HG03135 (cell line): ENCODE data around the gene CLDN11.

Experiments
- ATAC-seq: cut with Tn5 transposase; IDR thresholded peaks from one replicate; pipeline ENCODE4 v1.9.1; 2021; ENCODE audit warnings: mild to moderate bottlenecking, moderate library complexity; ENCODE audit not compliant: unreplicated experiment

Gene CLDN11

GRCh38 chr3:170426240-170426797, 7.7 kb downstream of the CLDN11 start:
- ATAC-seq: no peak

DNA sequence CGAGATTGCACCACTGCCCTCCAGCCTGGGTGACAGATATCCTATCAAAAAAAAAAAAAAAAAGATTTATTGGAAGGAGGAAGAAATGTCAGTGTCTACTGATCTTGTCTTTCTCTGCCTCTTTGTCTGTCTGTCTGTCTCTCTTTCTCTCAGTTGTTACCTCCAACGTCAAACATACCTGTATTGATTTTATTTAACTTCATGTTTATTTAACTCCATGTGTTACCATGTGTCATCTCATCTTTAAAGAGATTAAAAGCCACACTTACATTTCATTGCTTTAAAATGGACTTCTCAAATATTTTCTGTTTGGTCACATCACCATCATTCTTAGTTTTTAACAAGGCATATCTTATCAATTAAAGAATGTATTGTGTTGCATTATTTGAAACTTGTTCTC, 9.4 kb downstream of the CLDN11 start:
- ATAC-seq: no peak

- no peak for ATAC-seq
Measured at GRCh38 chr3:170429050-170429449, 10.4 kb downstream of the CLDN11 start.

GRCh38 chr3:170431054-170431453, 12.4 kb downstream of the CLDN11 start:
- no peak for ATAC-seq

- ATAC-seq: no peak
Measured at GRCh38 chr3:170432416-170432815, 13.7 kb downstream of the CLDN11 start.

DNA sequence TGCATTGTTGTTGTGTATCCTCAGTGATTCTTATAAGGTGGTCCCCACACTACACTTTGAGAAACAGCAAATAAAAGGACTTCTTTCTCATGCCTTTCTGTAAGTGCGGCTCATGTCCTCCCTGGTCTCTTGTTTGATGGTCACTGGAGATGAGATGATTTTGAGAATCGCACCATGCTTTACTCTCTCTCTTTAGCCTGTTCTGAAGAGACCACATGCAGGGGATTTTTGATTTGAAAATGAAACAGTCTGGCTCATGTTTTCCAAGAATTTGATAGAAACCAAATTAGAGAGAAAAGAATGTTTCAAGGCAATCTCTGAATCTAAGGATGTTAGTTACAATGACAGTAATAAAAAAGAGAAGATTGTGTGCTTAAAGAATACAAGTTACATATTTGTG, 18.0 kb downstream of the CLDN11 start:
- no peak for ATAC-seq

- no peak for ATAC-seq
Measured at GRCh38 chr3:170437176-170437575, 18.5 kb downstream of the CLDN11 start.

- ATAC-seq: no peak
Measured at GRCh38 chr3:170437696-170438407, 19.2 kb downstream of the CLDN11 start.

DNA sequence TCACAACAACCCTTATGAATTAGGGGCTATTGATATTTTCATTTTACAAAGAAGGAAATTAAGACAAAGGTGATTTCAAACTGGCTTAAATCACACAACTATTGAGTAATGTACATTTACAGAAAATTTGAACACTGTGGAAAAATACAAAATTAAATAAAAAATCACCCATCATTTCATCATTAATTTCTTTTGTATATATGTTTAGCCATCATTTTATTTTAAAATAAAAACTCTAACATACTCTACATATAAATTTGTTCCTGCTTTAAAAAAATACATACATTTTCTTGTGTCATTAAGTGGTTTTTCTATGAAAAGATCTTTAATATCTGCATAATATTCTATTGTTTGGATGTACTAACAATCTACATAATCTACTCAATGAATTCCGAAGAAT, 20.2 kb downstream of the CLDN11 start:
- no peak for ATAC-seq

DNA sequence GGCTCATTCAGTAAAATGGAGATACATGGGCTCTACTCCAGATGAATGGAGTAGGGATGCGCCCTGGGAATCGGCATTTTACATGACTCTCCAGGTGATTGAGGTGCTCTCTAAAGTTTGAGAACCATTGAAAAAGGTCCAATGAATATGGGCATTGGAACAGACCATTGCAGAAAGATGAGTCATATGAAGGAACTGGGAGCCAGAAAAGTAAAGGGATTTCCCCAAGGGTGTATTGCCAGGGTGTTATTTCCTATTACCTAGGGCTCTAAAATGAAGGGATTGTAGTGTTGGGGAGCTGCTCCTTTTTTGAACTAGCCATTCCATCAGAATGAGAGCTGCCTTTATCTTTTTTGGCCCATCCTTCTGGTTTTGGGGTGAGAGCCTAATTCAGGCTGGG, 21.7 kb downstream of the CLDN11 start:
- ATAC-seq: no peak

DNA sequence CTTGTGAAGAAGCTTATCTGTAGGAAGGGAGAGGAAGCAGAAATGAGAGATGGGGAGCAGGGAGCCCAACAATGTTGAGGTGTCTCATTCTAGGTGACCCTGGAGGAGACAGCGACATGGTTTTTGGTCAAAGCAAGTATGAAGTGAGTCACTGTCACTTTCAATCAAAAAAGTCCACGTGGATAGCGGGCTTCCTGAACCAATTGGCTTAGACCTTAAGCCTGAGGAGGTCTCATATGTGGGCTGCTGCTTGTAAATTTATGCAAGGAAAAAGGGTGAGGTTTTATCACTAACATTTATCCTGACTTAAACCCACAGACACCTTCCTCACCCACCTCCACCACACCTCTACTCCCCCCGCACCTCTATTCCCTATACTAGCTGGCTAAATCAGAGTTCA, 22.7 kb downstream of the CLDN11 start:
- no peak for ATAC-seq

DNA sequence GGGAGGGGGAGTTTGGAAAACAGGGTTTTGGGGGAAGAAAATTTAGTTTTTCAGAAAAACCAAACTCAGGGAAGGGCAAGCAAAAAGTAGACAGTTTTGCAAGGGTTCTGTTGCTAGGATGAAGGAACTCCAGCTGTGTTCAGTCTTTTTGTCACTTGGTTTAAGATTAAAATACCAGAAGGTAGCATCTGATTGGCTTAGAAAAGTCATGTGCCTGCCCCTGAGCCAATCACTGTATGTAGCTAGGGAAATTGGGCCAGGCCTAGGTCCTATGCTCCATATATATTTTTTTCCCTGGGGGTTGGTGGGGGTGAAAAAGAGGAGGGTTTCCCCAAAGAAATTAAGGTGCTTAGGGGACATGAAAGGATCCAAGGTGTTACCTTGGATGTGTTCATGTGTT, 24.3 kb downstream of the CLDN11 start:
- no peak for ATAC-seq

DNA sequence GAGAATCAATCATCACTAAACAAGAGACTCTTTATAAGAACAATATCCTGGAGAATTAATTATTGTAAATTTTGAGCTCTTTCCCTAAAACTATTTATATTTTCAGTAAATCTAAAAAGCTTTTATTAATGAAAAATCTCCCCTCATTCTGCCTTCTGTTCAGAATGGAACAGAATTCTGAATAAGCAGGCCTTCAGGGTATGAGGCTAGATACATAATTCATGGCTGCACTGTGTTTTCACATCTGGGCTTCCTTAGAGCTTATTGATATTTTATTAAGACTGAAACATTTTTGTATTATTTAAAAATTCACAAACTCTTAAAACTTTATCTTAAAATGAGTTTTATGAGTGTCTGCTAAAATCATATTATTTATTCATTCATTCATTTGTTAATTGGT, 24.8 kb downstream of the CLDN11 start:
- no peak for ATAC-seq

DNA sequence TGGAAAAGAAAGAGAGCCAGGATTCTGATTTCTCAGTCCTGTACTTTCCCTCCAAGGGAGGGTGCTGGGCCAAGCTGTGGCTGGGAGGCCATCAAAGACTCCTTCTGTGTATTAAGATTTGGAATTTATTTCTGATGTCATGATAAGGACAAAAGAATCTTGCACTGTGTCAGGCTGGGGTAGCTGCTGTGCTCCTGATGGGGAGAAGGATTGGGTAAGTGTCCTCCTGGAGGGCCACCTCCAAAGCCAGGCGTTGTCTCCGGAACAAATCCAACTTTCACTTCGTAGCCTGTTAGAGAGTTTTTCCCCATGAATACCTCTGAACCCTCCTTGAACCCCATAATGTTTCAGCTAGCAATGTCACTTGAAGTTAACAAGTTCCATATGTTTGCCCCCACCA, 29.9 kb downstream of the CLDN11 start:
- ATAC-seq: no peak

DNA sequence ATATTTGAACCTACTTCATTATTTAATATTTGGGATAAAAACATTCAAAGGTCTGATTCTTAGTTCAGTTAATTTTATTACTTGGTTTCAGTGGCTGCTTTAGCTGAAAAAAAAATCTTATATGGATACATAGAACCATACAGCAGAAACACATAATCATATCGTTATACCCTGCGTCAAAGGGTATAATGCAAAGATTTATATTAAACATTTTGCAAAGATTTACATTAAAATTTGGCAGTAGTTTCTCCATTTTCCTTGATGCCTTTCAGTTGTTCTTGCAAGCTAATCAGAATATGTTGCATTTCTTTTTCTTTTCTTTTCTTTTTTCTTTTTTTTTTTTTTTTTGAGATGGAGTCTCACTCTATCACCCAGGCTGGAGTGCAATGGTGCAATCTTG, 31.4 kb downstream of the CLDN11 start:
- no peak for ATAC-seq

DNA sequence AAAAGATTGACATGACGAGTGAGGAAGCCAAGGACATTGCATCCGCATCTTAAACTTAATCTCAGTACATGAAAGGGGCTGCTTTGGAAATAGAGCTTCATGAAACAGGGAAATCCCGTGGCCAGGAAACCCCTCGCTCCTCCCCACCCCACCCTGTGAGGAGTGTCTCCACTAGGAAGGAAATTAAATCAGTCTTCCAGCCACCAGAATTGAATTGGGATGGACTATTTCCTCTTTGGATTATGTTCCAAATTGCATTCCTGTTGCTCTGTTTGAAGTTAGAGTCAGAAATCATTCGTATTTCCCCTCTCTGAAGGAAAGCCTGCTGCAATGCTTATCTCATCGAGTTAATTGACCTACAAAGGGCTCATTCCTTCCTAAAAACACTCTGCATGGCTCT, 35.8 kb downstream of the CLDN11 start:
- no peak for ATAC-seq

DNA sequence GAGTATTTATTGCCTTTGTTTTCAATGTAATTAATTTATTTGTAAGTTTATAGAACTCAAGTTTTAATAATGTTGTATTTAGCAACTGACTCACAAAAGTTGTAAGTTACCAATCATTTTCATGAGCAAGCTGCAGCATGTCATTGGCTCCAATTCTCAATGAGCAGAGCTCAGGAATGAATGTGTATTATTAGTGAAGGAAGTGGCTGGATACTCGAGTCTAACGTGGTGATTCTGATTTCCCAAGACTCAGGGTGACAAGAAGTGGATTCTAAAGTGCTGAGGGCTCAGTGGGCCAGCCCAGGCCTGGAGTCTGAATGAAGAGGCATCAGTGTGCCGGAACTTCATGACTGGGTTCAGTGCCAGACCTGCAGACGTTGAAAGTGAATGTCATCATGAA, 39.6 kb downstream of the CLDN11 start:
- ATAC-seq: no peak

DNA sequence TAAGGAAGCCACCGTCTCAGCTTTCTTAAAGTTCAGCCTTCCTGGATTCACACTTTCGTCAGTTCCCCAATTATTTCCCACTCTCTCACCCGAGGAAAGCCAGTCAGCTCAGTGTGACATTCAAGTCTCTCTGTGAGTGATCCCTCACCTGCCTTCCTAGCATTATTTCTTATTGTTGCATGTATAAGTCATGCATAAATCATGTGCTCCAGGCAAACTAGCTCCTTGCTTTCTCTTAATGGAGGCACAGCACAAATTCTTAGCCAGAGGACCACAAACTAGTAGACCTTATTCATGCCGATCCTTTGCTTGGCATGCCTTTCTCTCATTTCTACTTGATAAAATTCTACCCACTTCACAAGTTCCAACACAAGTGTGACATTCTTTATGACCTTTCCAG, 44.3 kb downstream of the CLDN11 start:
- no peak for ATAC-seq

- no peak for ATAC-seq
Measured at GRCh38 chr3:170465955-170466354, 47.3 kb downstream of the CLDN11 start.

GRCh38 chr3:170467007-170467406, 48.3 kb downstream of the CLDN11 start:
- no peak for ATAC-seq

GRCh38 chr3:170467571-170468147, 49.0 kb downstream of the CLDN11 start:
- ATAC-seq: no peak

GRCh38 chr3:170469151-170470062, 50.7 kb downstream of the CLDN11 start:
- no peak for ATAC-seq
